ENCODE results near the gene ZNF425. TPM values are rescaled to one million over a fixed set of nuclear protein-coding genes. Genes with fewer than 3 reads are reported as not detected.

Gene ZNF425
- total and polyA plus RNA-seq, 9 of the 15 experiments (the other 6 are each of a cell fraction or from before 2014, with no cell fraction given), result 0.03 to 0.89 (median 0.54) TPM

GRCh38 chr7:149053384-149053783 lies 72.7 kb downstream of the ZNF425 start:
- Histone ChIP-seq H3K4me1 (replicated peaks in 1 of 2; ENCODE audit: control insufficient read depth in 2 of 2, insufficient read depth in 2 of 2, low read length in 2 of 2) (0 out of 5 replicates have a peak, but pooled peaks cover 0 to 3% of the 10 kb centered on the region in 2 experiments), H3K4me2 (ENCODE audit: insufficient read depth, low read length) (no peak overlapping the region), H3K9me1 (ENCODE audit: control insufficient read depth, insufficient read depth, low read length) (no peaks in the 10 kb centered on the region), H3K36me3 (ENCODE audit: control insufficient read depth, insufficient read depth, low read length) (no peaks in the 10 kb centered on the region), H2AFZ (ENCODE audit: low read depth, low read length) (no peak overlapping the region), H3K9ac (ENCODE audit: insufficient read depth in 1 of 2, low read depth in 2 of 2, low read length in 2 of 2) (no peak overlapping the region), H3K4me3 (no peak overlapping the region), H3K9me3 (replicated peaks; ENCODE audit: control insufficient read depth, insufficient read depth, low read depth, low read length) (no peaks in the 10 kb centered on the region), H4K20me1 (replicated peaks; ENCODE audit: control insufficient read depth, insufficient read depth, low read length) (no peaks in the 10 kb centered on the region), H3K27ac (ENCODE audit: extremely low read depth, low read depth, low read length) (no peak overlapping the region), H3K27me3 (ENCODE audit: control insufficient read depth in 2 of 2, insufficient read depth in 2 of 2, low read length in 2 of 2) (peaks cover 5 to 6% of the 10 kb centered on the region in 2 experiments; a peak in 3 of 5 replicates), H3K79me2 (ENCODE audit: control insufficient read depth, insufficient read depth, low read length) (no peaks in the 10 kb centered on the region)
- intact Hi-C loops (cut with micrococcal nuclease) (no loop called here), in situ Hi-C loops (cut with MboI) (no loop called here)
- no TSS peak for BruUV-seq (replicated peaks)
- TF ChIP-seq MAFK (IDR thresholded peaks at IDR 0.05; ENCODE audit: low read length) (peak; percentile 94), MAFG (tag; conservative IDR thresholded peaks at IDR 0.05) (peak; percentile 90), C11orf30 (IDR thresholded peaks at IDR 0.05; ENCODE audit: low read depth) (peak; percentile 91), TARDBP (IDR thresholded peaks at IDR 0.05) (no peak), ZNF316 (IDR thresholded peaks at IDR 0.05) (peak; percentile 95), MAFF (IDR thresholded peaks at IDR 0.05; ENCODE audit: low read length) (peak; percentile 96)
- ChIA-PET POLR2A (interaction anchor here (1.3 kb wide), 1 partner anchor 21 kb away, joined by 4 read pairs; no protein-coding TSS in a partner anchor), CTCF (ENCODE audit: low intra/inter-chr PET ratio) (interaction anchor here (0.6 kb wide), 1 partner anchor 369 kb away, joined by 6 read pairs; no protein-coding TSS in a partner anchor)
- ATAC-seq, result no peak
- no peak for FAIRE-seq
- WGBS (ENCODE audit: insufficient coverage, low coverage, missing lambda C conversion rate), result 33% methylated on average over 1 of the region's 1 CpG
- no peak for DNase-seq (ENCODE audit: extremely low read depth in 1 of 4, low spot score in 3 of 4)

Small RNA genes lying within 50 kb of the gene (small RNA-seq; reads per million reads assigned to genes)
- gene COX6B1P1 (not detected), gene RN7SL521P (0.18 reads per million)

Other genes with a start within 250 kb of the ZNF425 start
- 93.8 and 109 TPM in 2 replicates for gene EZH2, start 242.0 kb downstream of the ZNF425 start, total RNA-seq (2014; rRNA removed)
- gene EZH2, start 242.0 kb downstream of the ZNF425 start, total RNA-seq (2014; rRNA removed; fragmentation: Illumina TruSeq; extraction: Trizol), result 98.6 and 116 TPM in 2 replicates
- gene EZH2, start 242.0 kb downstream of the ZNF425 start, total RNA-seq (2015; rRNA removed; fragmentation: Illumina TruSeq; extraction: Trizol), result 82.7 and 88.5 TPM in 2 replicates
- 109 and 118 TPM in 2 replicates for gene EZH2, start 242.0 kb downstream of the ZNF425 start, total RNA-seq (2021)
- 172 and 175 TPM in 2 replicates for gene EZH2, start 242.0 kb downstream of the ZNF425 start, polyA plus RNA-seq (2011; rRNA removed)
- 146 and 170 TPM in 2 replicates for gene EZH2, start 242.0 kb downstream of the ZNF425 start, polyA plus RNA-seq (2014; fragmentation: Illumina TruSeq; extraction: Trizol)
- gene EZH2, start 242.0 kb downstream of the ZNF425 start, polyA plus RNA-seq (2014; fragmentation: Nextera tagmentation; extraction: Ambion mirVana), result 10 to 100 TPM; 48.7 to 63.0 TPM
- gene EZH2, start 242.0 kb downstream of the ZNF425 start, polyA plus RNA-seq (2014; rRNA removed), result 137 and 157 TPM in 2 replicates
- gene PDIA4, start 97.8 kb downstream of the ZNF425 start, total RNA-seq (2014; rRNA removed), result 158 and 178 TPM in 2 replicates
- gene PDIA4, start 97.8 kb downstream of the ZNF425 start, total RNA-seq (2014; rRNA removed; fragmentation: Illumina TruSeq; extraction: Trizol), result 82.7 and 91.5 TPM in 2 replicates
- 136 TPM in 2 replicates for gene PDIA4, start 97.8 kb downstream of the ZNF425 start, total RNA-seq (2015; rRNA removed; fragmentation: Illumina TruSeq; extraction: Trizol)
- 159 and 161 TPM in 2 replicates for gene PDIA4, start 97.8 kb downstream of the ZNF425 start, total RNA-seq (2021)
- 146 and 186 TPM in 2 replicates for gene PDIA4, start 97.8 kb downstream of the ZNF425 start, polyA plus RNA-seq (2011; rRNA removed)
- gene PDIA4, start 97.8 kb downstream of the ZNF425 start, polyA plus RNA-seq (2014; fragmentation: Illumina TruSeq; extraction: Trizol), result 143 and 175 TPM in 2 replicates
- gene PDIA4, start 97.8 kb downstream of the ZNF425 start, polyA plus RNA-seq (2014; fragmentation: Nextera tagmentation; extraction: Ambion mirVana), result 10 to 100 TPM in 1 of 2 experiments, 1 to 10 TPM in 1; 9.1 to 14.5 TPM
- 155 and 171 TPM in 2 replicates for gene PDIA4, start 97.8 kb downstream of the ZNF425 start, polyA plus RNA-seq (2014; rRNA removed)
- gene ZNF786, start 35.6 kb downstream of the ZNF425 start, total RNA-seq (2014; rRNA removed), result 5.4 and 5.6 TPM in 2 replicates
- gene ZNF786, start 35.6 kb downstream of the ZNF425 start, total RNA-seq (2014; rRNA removed; fragmentation: Illumina TruSeq; extraction: Trizol), result 1.8 and 2.2 TPM in 2 replicates
- gene ZNF786, start 35.6 kb downstream of the ZNF425 start, total RNA-seq (2015; rRNA removed; fragmentation: Illumina TruSeq; extraction: Trizol), result 3.6 and 3.9 TPM in 2 replicates
- gene ZNF786, start 35.6 kb downstream of the ZNF425 start, total RNA-seq (2021), result 4.0 and 4.6 TPM in 2 replicates
- 2.6 and 3.0 TPM in 2 replicates for gene ZNF786, start 35.6 kb downstream of the ZNF425 start, polyA plus RNA-seq (2011; rRNA removed)
- 2.3 and 2.9 TPM in 2 replicates for gene ZNF786, start 35.6 kb downstream of the ZNF425 start, polyA plus RNA-seq (2014; fragmentation: Illumina TruSeq; extraction: Trizol)
- under 1 TPM; 0.31 to 0.49 TPM for gene ZNF786, start 35.6 kb downstream of the ZNF425 start, polyA plus RNA-seq (2014; fragmentation: Nextera tagmentation; extraction: Ambion mirVana)
- 3.1 and 3.2 TPM in 2 replicates for gene ZNF786, start 35.6 kb downstream of the ZNF425 start, polyA plus RNA-seq (2014; rRNA removed)
- gene ZNF398, start 21.1 kb upstream of the ZNF425 start, total RNA-seq (2014; rRNA removed), result 10.4 and 15.0 TPM in 2 replicates
- gene ZNF398, start 21.1 kb upstream of the ZNF425 start, total RNA-seq (2014; rRNA removed; fragmentation: Illumina TruSeq; extraction: Trizol), result 10.8 and 12.3 TPM in 2 replicates
- gene ZNF398, start 21.1 kb upstream of the ZNF425 start, total RNA-seq (2015; rRNA removed; fragmentation: Illumina TruSeq; extraction: Trizol), result 14.3 and 14.7 TPM in 2 replicates
- 17.1 and 18.6 TPM in 2 replicates for gene ZNF398, start 21.1 kb upstream of the ZNF425 start, total RNA-seq (2021)
- gene ZNF398, start 21.1 kb upstream of the ZNF425 start, polyA plus RNA-seq (2011; rRNA removed), result 8.2 and 14.7 TPM in 2 replicates
- 10.8 and 10.9 TPM in 2 replicates for gene ZNF398, start 21.1 kb upstream of the ZNF425 start, polyA plus RNA-seq (2014; fragmentation: Illumina TruSeq; extraction: Trizol)
- 1 to 10 TPM; 4.0 to 4.4 TPM for gene ZNF398, start 21.1 kb upstream of the ZNF425 start, polyA plus RNA-seq (2014; fragmentation: Nextera tagmentation; extraction: Ambion mirVana)
- gene ZNF398, start 21.1 kb upstream of the ZNF425 start, polyA plus RNA-seq (2014; rRNA removed), result 8.2 and 8.8 TPM in 2 replicates
- 32.7 and 38.1 TPM in 2 replicates for gene ZNF282, start 69.2 kb upstream of the ZNF425 start, total RNA-seq (2014; rRNA removed)
- 11.2 and 13.2 TPM in 2 replicates for gene ZNF282, start 69.2 kb upstream of the ZNF425 start, total RNA-seq (2014; rRNA removed; fragmentation: Illumina TruSeq; extraction: Trizol)
- 19.0 and 20.0 TPM in 2 replicates for gene ZNF282, start 69.2 kb upstream of the ZNF425 start, total RNA-seq (2015; rRNA removed; fragmentation: Illumina TruSeq; extraction: Trizol)
- 54.6 and 58.6 TPM in 2 replicates for gene ZNF282, start 69.2 kb upstream of the ZNF425 start, total RNA-seq (2021)
- 13.2 and 23.4 TPM in 2 replicates for gene ZNF282, start 69.2 kb upstream of the ZNF425 start, polyA plus RNA-seq (2011; rRNA removed)
- gene ZNF282, start 69.2 kb upstream of the ZNF425 start, polyA plus RNA-seq (2014; fragmentation: Illumina TruSeq; extraction: Trizol), result 17.4 and 25.2 TPM in 2 replicates
- 1 to 10 TPM in 1 of 2 experiments, under 1 TPM in 1; 0.76 to 1.3 TPM for gene ZNF282, start 69.2 kb upstream of the ZNF425 start, polyA plus RNA-seq (2014; fragmentation: Nextera tagmentation; extraction: Ambion mirVana)
- 25.5 and 37.8 TPM in 2 replicates for gene ZNF282, start 69.2 kb upstream of the ZNF425 start, polyA plus RNA-seq (2014; rRNA removed)
- 10.2 and 10.7 TPM in 2 replicates for gene ZNF212, start 113.3 kb upstream of the ZNF425 start, total RNA-seq (2014; rRNA removed)
- 6.5 and 7.1 TPM in 2 replicates for gene ZNF212, start 113.3 kb upstream of the ZNF425 start, total RNA-seq (2014; rRNA removed; fragmentation: Illumina TruSeq; extraction: Trizol)
- 5.6 and 6.3 TPM in 2 replicates for gene ZNF212, start 113.3 kb upstream of the ZNF425 start, total RNA-seq (2015; rRNA removed; fragmentation: Illumina TruSeq; extraction: Trizol)
- 18.0 and 21.4 TPM in 2 replicates for gene ZNF212, start 113.3 kb upstream of the ZNF425 start, total RNA-seq (2021)
- gene ZNF212, start 113.3 kb upstream of the ZNF425 start, polyA plus RNA-seq (2011; rRNA removed), result 7.2 and 13.3 TPM in 2 replicates
- gene ZNF212, start 113.3 kb upstream of the ZNF425 start, polyA plus RNA-seq (2014; fragmentation: Illumina TruSeq; extraction: Trizol), result 11.2 and 14.2 TPM in 2 replicates
- gene ZNF212, start 113.3 kb upstream of the ZNF425 start, polyA plus RNA-seq (2014; fragmentation: Nextera tagmentation; extraction: Ambion mirVana), result 1 to 10 TPM; 1.8 to 1.9 TPM
- gene ZNF212, start 113.3 kb upstream of the ZNF425 start, polyA plus RNA-seq (2014; rRNA removed), result 11.6 and 14.1 TPM in 2 replicates
- 6.9 and 7.8 TPM in 2 replicates for gene ZNF783, start 135.9 kb upstream of the ZNF425 start, total RNA-seq (2014; rRNA removed)
- gene ZNF783, start 135.9 kb upstream of the ZNF425 start, total RNA-seq (2014; rRNA removed; fragmentation: Illumina TruSeq; extraction: Trizol), result 3.1 and 3.2 TPM in 2 replicates
- 5.0 and 5.1 TPM in 2 replicates for gene ZNF783, start 135.9 kb upstream of the ZNF425 start, total RNA-seq (2015; rRNA removed; fragmentation: Illumina TruSeq; extraction: Trizol)
- 9.5 and 11.2 TPM in 2 replicates for gene ZNF783, start 135.9 kb upstream of the ZNF425 start, total RNA-seq (2021)
- 8.9 and 10.0 TPM in 2 replicates for gene ZNF783, start 135.9 kb upstream of the ZNF425 start, polyA plus RNA-seq (2011; rRNA removed)
- 5.1 and 5.4 TPM in 2 replicates for gene ZNF783, start 135.9 kb upstream of the ZNF425 start, polyA plus RNA-seq (2014; fragmentation: Illumina TruSeq; extraction: Trizol)
- 1 to 10 TPM in 1 of 2 experiments, under 1 TPM in 1; 0.66 to 1.4 TPM for gene ZNF783, start 135.9 kb upstream of the ZNF425 start, polyA plus RNA-seq (2014; fragmentation: Nextera tagmentation; extraction: Ambion mirVana)
- gene ZNF783, start 135.9 kb upstream of the ZNF425 start, polyA plus RNA-seq (2014; rRNA removed), result 9.3 and 10.2 TPM in 2 replicates

Data from K562 (cell line).